ENCODE results near the gene KDM3A.

Gene KDM3A

DNA sequence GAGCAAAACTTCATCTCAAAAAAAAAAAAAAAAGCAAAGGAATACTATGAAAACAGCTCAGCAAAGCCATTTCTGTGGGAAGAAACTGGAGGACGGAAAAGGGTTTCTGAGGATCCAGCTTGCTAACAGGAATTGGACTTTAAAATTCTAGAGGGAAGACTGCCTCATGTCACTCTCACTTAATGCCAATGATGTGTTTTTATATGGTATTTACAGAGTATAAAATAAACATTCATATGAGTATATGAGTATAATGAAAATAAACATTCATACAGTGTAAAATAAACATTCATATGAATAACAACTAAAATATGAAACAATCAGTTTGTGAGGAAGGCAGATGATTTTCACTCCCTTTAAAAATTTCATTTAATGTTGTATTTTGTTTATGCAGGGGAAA is 78.2 kb downstream of the KDM3A start:
- in situ Hi-C loops (cut with HindIII; ENCODE audit: low sequenced_read_pairs), result no loop called here
- TF ChIP-seq, protein P1, sequence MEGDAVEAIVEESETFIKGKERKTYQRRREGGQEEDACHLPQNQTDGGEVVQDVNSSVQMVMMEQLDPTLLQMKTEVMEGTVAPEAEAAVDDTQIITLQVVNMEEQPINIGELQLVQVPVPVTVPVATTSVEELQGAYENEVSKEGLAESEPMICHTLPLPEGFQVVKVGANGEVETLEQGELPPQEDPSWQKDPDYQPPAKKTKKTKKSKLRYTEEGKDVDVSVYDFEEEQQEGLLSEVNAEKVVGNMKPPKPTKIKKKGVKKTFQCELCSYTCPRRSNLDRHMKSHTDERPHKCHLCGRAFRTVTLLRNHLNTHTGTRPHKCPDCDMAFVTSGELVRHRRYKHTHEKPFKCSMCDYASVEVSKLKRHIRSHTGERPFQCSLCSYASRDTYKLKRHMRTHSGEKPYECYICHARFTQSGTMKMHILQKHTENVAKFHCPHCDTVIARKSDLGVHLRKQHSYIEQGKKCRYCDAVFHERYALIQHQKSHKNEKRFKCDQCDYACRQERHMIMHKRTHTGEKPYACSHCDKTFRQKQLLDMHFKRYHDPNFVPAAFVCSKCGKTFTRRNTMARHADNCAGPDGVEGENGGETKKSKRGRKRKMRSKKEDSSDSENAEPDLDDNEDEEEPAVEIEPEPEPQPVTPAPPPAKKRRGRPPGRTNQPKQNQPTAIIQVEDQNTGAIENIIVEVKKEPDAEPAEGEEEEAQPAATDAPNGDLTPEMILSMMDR (IDR thresholded peaks at IDR 0.05; ENCODE audit: low read depth, low read length, missing control alignments), result no peak
- H3K4me3 ChIP-seq (ENCODE audit: low read depth, low read length), result no peak overlapping the region
- DNase-seq (ENCODE audit: low read depth), result no peak

DNA sequence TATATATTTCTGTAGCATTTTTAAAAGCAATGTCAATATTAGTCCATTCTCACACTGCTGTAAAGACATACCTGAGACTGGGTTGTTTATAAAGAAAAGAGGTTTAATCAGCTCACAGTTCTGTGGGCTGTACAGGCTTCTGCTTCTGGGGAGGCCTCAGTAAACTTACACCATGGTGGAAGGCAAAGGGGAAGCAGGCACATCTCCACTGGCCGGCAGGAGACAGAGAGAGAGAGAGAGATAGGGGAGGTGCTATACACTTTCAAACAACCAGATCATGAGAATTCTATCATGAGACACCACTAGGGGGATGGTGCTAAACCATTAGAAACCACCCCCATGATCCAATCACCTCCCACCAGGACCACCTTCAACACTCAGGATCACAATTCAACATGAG is 79.0 kb downstream of the KDM3A start:
- TF ChIP-seq, protein P1 (IDR thresholded peaks at IDR 0.05; ENCODE audit: low read depth, low read length, missing control alignments), result no peak
- DNase-seq (ENCODE audit: low read depth), result no peak
- in situ Hi-C loops (cut with HindIII; ENCODE audit: low sequenced_read_pairs), result no loop called here

DNA sequence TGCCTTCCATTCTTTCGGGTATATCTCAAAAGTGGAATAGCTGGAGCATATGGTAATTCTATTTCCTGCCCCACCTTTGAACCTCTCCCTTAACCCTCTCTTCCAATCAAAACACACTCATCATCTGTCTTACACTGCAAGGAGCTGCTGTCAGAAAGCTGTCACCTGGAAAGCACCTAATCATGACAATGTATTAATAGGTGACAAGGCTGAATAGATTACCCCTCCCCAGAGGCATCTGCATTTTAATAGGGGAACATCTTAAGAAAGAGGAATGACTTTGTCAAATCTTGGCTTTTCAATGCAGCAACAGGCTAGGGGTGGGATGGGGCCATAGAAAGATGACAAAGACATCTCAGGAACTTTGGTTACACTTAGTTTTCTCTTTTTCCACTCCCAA is 80.8 kb downstream of the KDM3A start:
- TF ChIP-seq, protein P1 (IDR thresholded peaks at IDR 0.05; ENCODE audit: low read depth, low read length, missing control alignments), result no peak
- DNase-seq (ENCODE audit: low read depth), result no peak
- in situ Hi-C loops (cut with HindIII; ENCODE audit: low sequenced_read_pairs), result no loop called here
- H3K4me3 ChIP-seq (ENCODE audit: low read depth, low read length), result no peak overlapping the region

More for the DNA sequence above, 79.0 kb downstream of the KDM3A start:
- no peak overlapping the region for H3K4me3 ChIP-seq (ENCODE audit: low read depth, low read length)

DNA sequence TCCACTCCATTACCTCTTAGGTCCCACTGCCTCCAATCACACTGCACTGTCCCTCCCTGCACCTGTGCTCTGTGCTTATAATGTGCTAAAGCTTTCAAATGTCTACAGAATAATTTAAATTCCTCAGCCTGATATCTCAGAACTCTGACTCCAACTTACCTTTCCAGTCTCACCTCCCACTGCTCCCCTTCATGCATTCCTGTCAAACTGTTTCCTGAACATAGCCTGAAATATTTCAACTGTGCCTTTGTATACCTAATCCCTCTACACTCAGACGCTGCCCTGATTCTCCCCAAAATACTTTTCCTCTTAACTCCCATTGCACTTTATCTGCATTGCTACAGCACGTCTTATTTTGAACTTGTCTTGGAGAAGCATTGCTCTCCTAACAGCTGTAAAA is 81.5 kb downstream of the KDM3A start:
- H3K4me3 ChIP-seq (ENCODE audit: low read depth, low read length), result no peak overlapping the region
- in situ Hi-C loops (cut with HindIII; ENCODE audit: low sequenced_read_pairs), result no loop called here
- TF ChIP-seq, protein P1 (IDR thresholded peaks at IDR 0.05; ENCODE audit: low read depth, low read length, missing control alignments), result no peak
- no peak for DNase-seq (ENCODE audit: low read depth)

DNA sequence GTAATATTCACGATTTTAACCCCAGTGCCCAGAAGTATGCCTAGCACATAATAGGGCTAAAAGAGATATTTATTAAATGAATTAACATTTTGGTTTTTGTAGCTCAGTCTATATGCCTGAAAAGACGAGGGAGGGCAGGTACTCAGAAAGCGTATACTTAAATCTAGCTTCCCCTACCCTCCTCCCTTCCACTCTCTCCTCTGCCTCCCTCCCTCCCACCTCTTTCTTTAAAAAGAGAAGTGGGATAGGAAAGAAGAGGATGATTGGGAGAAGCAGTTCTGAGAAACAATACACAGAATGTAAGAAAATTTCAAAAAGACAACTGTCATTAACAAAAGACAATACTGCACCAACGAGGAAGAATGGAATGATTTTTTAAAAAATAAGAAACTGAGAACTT is 82.3 kb downstream of the KDM3A start:
- in situ Hi-C loops (cut with HindIII; ENCODE audit: low sequenced_read_pairs), result no loop called here
- no peak for DNase-seq (ENCODE audit: low read depth)
- no peak overlapping the region for H3K4me3 ChIP-seq (ENCODE audit: low read depth, low read length)
- TF ChIP-seq, protein P1 (IDR thresholded peaks at IDR 0.05; ENCODE audit: low read depth, low read length, missing control alignments), result no peak

DNA sequence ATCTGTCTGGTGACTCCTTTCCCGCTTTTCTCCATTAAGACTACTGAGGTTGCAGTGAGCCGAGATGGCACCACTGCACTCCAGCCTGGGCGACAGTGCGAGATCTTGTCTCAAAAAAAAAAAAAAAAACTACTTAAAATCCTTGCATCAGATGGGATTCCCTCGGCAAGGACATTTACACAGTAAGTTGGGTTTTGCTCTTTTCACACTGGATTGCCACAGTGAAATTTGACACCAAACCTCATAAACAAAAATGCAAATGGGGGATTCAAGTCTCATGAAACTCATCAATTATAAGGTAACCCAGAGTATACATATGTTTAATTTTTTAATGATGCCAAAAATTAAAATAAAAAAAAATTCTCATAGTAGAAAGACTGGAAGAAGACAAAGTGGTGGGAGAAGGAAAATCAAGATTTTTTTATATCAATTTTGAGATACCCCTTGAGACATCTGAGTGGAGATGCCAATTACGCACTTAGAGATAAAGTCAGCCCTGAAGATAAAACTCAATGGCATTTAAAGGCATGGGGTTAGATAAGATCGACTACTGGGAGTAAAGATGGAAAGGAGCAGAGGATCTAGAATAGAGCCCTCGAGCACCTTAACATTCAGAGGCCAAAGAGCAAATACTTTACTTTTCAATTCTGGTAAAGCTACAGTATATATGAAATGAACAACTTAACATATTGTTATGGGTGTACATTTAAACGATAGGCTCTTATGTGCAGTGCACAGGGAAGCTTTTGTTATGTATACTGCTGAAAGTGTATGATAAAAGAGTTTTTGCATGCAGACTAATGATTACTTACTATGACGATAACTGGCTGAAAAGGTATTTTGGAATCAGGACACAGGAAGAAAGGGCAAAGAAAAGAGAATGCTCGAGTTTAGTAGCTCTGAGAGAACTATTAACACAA is 84.5 kb downstream of the KDM3A start:
- in situ Hi-C loops (cut with HindIII; ENCODE audit: low sequenced_read_pairs), result no loop called here
- no peak overlapping the region for H3K4me3 ChIP-seq (ENCODE audit: low read depth, low read length)
- TF ChIP-seq, protein P1 (IDR thresholded peaks at IDR 0.05; ENCODE audit: low read depth, low read length, missing control alignments), result no peak
- DNase-seq (ENCODE audit: low read depth), result no peak

Measured in astrocyte of the cerebellum (primary cell).